Activated naive CD4-positive, alpha-beta T cell treated with Interleukin-2 at 50 U/mL for 16 hours (primary cell): Measurements from ENCODE around the gene JMJD6.
"Not testable (repeated sequence)": the region's sequence is repeated elsewhere in the genome, so short reads cannot be mapped to it uniquely, and the experiment has no call there.

Experiments
- DNase-seq: peaks from one replicate; pipeline ENCODE4 v3.0.0-alpha.2; 2020

Gene JMJD6

GRCh38 chr17:76716146-76716838 lies 10.1 kb downstream of the JMJD6 start:
- peak; percentile 29 for DNase-seq

GRCh38 chr17:76715496-76715830 lies 10.9 kb downstream of the JMJD6 start:
- DNase-seq, result no peak

GRCh38 chr17:76714822-76715495 lies 11.4 kb downstream of the JMJD6 start:
- peak; percentile 77 for DNase-seq

- no peak for DNase-seq
These were observed 12.1 kb downstream of the JMJD6 start for GRCh38 chr17:76714336-76714735.

- no peak for DNase-seq
These were observed 12.6 kb downstream of the JMJD6 start for GRCh38 chr17:76713765-76714164.

GRCh38 chr17:76712321-76712720 lies 14.1 kb downstream of the JMJD6 start:
- not testable (repeated sequence) for DNase-seq

GRCh38 chr17:76710863-76711611 lies 15.4 kb downstream of the JMJD6 start, which contains the start of gene MXRA7:
Gene MXRA7 (minus strand): TSS chr17:76710965. CDS start chr17:76710946, 19 bp downstream.
- peak; percentile 62 for DNase-seq

- DNase-seq, result not testable (repeated sequence)
These were observed 16.2 kb downstream of the JMJD6 start for GRCh38 chr17:76709951-76710862.

GRCh38 chr17:76709077-76709950 lies 17.1 kb downstream of the JMJD6 start:
- DNase-seq, result no peak

GRCh38 chr17:76707985-76708807 lies 18.2 kb downstream of the JMJD6 start:
- no peak for DNase-seq

- no peak for DNase-seq
These were observed 19.6 kb downstream of the JMJD6 start for GRCh38 chr17:76706817-76707216.

- DNase-seq, result no peak
These were observed 21.6 kb downstream of the JMJD6 start for GRCh38 chr17:76704805-76705204.

GRCh38 chr17:76702941-76703637 lies 23.3 kb downstream of the JMJD6 start:
- DNase-seq, result no peak

GRCh38 chr17:76702076-76702475 lies 24.3 kb downstream of the JMJD6 start:
- no peak for DNase-seq

- DNase-seq, result no peak
These were observed 24.9 kb downstream of the JMJD6 start for GRCh38 chr17:76701471-76701967.

GRCh38 chr17:76700617-76701470 lies 25.6 kb downstream of the JMJD6 start:
- DNase-seq, result no peak

GRCh38 chr17:76700270-76700616 lies 26.2 kb downstream of the JMJD6 start:
- DNase-seq, result no peak

GRCh38 chr17:76698466-76698977 lies 27.9 kb downstream of the JMJD6 start:
- not testable (repeated sequence) for DNase-seq
